Cortex of kidney (tissue), 1 donor: ENCODE results near the gene CALML6.
"Not testable (repeated sequence)": the region's sequence is repeated elsewhere in the genome, so short reads cannot be mapped to it uniquely, and the experiment has no call there.

Experiments
- DNase-seq: peaks from one replicate; lab custom pipeline; 2025; lab: John Stamatoyannopoulos, UW

Gene CALML6, protein sequence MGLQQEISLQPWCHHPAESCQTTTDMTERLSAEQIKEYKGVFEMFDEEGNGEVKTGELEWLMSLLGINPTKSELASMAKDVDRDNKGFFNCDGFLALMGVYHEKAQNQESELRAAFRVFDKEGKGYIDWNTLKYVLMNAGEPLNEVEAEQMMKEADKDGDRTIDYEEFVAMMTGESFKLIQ

DNA sequence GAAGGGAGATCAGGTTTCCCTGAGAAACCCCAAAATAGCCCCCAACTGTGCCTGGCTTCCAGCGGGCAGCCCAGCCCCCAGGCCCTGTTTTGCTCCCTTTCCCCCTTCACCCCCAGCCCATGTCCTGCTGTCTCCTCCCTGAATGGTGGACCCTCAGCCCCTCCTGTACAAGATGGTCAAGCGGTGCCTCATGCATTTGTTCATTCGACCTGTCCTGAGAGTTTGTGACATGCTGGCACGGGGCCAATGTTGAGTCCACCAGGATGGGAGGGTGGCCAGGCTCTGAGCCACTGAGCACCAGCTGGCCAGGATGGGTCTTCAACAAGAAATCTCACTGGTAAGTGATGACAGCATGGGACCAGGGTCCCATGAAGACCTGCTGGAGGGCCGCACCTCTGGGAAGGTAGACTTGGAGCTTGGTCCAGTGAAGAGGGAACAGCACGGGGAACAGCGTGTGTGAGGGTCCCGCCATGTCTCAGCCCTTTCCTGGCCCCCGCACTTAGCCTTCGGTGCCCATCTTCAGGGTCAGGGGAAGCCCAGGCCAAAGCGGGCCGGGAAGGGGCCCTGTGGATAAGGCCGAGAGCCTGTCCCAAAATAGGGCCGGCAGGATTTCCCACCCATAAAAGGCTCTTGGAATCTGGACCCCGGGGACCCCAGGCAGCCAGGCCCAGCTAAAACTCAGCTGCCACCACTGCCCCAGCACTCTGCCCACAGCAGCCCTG lies at the start of gene CALML6:
Gene CALML6 (plus strand): TSS at position 290 of the 722 bp plus-strand sequence. CDS start 21 bp downstream, at position 311.
- DNase-seq, result no peak

DNA sequence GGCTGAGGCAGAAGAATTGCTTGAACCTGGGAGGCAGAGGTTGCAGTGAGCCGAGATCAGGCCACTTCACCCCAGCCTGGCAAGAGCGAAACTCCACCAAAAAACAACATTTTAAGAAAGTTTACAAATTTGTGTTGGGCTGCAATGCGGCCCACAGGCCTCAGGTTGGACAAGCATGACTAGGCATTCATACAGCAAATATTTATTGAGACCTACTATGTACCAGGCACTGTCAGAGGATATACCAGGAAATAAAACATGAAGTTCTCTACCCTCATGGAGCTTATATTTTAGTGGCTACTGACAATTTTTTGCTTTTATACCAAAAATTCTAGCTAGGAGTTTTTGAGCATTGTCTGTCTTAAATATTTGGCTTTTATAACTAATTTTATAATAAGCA lies 47.9 kb upstream of the CALML6 start:
- no peak for DNase-seq

DNA sequence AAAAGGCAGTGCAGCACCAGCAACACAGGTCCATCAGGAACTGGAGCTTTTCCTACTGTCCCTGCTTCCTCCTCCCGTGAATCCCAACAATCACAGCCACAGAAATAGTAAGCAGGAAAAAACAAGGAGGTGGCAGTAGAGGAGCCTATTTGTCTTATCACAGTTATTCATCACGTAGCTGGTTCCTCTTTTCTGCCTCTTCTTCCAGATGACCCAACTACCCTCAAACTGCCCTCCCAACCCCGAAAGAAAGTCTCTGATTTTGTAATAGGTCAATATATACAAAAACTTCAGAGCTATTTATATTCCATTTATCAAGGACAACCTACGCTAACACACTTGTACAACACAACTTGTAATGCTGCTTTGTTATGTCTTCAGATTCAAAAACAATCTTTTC lies 45.6 kb upstream of the CALML6 start:
- no peak for DNase-seq

DNA sequence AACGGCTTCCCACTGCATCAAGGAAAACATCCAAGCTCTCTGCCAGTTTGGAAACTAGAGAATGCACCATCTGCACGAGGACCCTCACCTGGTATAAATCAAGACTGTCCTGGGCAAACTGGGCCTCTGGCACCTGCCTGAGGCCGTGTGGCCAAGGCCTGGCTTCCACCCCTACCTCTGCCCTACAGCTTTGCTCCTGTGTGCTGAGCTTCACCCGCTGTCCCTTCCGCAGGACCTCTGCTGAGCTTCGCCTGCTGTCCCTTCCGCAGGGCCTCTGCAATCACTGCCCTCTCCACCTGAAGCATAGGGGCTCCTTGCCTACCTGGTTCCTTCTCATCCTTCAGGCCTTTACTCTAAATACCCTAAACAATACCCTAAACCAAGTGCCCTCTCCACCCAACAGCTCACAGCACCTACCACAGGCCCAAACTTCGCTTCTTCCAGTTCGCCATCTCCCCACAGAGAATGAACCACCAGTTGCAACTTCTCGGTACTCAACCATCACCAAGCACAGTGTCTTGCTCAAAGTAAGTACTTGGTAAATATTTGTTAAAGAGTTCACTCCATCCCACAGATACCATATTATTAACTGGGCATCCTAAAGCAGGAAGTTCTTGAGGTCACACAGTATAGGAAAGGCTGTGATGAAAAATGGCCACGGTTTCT lies 42.6 kb upstream of the CALML6 start:
- no peak for DNase-seq

DNA sequence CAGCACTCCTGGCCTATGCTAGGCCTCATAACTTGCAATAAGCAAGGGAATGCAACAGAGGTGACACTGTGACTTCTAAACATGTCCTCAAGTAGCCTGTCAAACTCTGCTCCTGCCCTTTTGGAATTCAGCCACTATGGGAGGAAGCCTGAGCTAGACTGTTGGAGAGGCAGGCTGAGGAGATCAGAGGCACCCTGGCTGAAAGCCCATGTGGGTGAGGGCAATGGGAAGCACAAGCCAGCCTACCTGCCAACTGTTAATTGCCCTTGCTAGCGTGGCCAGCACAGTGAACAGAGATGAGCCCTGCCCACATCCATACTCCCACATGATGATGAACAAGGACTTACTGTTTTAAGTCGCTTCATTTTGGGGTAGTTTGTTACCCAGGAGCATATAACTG lies 41.9 kb upstream of the CALML6 start:
- DNase-seq, result no peak

DNA sequence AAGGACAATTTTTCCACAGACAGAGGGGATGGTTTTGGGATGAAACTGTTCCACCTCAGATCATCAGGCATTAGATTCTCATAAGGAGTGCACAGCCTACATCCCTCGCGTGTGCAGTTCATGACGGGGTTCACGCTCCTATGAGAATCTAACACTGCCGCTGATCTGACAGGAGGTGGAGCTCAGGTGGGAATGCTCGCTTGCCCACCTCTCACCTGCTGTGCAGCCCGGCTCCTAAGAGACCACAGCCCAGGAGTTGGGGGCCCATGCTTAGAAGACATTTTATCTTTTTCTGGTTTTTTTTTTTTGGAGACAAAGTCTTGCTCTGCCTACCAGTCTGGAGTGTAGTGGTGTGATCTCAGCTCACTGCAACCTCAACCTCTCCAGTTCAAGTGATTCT lies 40.2 kb upstream of the CALML6 start:
- DNase-seq, result no peak

DNA sequence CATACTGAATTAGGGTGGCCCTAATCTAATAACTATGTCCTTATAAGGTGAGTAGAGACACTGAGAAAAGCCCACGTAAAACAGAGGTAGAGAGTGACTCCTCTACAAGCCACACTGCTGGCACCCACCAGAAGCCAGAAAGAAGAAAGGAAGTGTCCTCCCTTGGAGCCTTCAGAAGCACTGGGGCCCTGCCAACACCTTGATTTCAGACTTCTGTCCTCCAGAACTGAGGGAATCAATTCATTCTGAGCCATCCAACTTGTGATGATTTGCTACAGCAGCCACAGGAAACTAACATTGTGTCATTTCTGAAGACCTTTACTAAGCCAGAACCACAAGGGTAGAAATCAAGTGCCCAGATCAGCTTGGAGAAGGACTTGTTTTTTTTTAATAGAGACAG lies 39.1 kb upstream of the CALML6 start:
- DNase-seq, result no peak

DNA sequence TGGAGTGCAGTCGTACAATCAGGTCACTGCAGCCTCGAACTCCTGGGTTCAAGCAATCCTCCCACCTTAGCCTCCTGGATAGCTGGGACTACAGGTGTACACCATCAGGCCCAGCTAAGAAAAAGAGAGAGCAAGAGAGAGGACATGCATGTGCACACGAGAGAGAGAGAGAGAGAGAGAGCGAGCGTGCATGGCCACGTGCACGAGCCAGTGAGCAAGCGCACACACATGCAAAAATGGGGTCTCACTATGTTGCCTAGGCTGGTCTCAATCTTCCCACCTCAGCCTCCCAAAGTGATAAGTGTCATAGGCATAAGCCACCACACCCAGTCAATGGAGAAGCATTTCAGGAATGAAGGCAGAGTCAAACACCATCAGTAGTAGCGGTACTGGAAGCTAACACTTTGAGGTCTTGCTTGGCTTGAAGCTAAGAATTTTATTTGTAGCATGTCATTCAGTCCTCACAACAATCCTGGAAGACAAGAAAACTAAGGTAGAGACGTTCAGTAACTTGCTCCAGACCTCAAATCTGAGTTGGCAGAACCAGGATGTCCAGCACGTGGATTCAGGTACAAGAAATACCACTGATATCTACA lies 38.6 kb upstream of the CALML6 start:
- no peak for DNase-seq

DNA sequence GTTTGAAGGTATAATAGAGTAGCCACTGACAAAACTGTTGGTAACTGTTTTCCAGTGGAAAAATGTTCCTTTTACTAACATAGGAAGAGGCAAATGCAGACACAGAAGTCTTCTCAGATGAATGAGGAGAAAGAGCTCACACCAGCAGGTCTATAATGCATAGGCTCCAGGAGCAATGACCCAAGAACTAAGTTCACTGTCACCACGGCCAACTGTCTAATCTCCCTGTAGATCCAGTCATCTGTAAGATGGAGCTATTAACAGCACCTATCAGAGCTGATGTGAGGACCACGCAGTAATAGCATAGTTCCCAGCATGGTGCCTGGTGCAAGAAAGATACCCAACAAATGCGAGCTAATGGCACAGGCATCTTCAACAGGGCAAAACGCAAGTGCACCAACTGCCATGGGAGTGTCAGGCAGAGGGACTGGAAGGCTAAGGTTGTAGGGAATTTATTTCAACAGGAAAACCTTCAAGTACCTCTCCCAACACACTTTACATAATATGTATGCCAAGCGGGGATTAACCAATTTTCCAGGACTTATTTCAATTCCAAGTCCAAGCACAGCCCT lies 37.1 kb upstream of the CALML6 start:
- no peak for DNase-seq

DNA sequence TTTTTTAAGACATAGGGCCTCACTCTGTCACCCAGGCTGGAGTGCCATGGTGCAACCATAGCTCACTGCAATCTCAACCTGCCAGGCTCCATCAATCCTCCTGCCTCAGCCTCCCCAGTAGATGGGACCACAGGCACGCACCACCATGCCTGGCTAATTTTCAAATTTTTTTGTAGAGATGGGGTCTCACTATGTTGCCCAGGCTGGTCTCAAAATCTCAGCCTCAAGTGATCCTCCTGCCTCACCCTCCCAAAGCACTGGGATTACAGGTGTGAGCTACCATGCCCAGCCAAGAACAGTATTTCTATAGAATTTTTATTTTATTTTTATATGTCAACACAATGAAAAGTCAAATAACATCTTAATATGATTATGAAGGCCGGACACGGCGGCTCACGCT lies 35.1 kb upstream of the CALML6 start:
- no peak for DNase-seq

DNA sequence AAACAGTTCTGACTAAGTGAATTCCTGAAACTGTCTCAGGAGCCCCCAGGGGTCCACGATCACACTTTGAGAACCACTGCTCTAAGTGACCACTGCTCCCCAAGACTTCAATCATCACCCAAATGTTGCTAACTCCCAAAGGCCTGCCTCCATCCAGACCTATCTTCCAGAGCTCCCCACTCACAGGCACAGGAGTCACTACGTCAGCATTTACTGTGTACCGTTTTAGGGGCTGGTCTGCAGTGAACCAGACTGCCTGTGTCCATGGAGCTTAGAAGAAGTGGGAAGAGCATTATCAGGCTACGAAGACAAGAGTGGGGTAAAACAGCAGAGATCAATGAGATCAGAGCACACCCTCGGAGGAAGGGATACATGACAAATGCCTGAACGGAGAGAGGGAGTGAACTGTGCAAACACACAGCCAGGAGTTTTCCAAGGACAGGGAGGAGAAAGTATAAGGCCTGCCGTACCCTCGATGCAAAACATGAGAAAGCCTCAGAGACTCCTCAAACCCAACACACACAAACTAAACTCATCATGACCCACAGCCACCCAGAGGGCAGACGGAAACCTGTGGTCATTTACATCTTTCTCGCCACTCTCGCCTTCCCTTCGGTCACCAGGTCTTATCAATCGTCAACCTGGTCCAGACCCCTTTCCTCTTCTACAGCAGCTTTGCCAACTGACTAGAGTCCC lies 34.3 kb upstream of the CALML6 start:
- DNase-seq, result no peak

DNA sequence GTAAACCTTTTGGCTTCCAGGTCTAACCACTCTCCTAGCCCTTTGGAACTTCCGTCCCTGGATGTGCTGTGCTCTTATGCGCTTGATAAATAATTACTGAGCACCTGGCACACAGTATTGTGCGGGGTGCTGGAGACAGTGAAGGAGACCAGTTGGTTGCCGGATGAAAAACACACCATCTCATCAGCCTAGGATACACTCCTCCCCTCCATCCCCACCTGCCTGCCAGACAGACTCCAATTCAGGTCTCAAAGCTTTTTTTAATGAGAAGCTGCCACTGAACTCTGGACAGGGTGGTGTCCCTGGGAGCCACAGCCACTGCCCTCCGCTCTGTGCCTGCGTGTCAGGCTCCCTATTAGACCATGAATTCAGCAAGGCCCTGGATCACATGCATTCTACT lies 33.3 kb upstream of the CALML6 start:
- DNase-seq, result no peak

DNA sequence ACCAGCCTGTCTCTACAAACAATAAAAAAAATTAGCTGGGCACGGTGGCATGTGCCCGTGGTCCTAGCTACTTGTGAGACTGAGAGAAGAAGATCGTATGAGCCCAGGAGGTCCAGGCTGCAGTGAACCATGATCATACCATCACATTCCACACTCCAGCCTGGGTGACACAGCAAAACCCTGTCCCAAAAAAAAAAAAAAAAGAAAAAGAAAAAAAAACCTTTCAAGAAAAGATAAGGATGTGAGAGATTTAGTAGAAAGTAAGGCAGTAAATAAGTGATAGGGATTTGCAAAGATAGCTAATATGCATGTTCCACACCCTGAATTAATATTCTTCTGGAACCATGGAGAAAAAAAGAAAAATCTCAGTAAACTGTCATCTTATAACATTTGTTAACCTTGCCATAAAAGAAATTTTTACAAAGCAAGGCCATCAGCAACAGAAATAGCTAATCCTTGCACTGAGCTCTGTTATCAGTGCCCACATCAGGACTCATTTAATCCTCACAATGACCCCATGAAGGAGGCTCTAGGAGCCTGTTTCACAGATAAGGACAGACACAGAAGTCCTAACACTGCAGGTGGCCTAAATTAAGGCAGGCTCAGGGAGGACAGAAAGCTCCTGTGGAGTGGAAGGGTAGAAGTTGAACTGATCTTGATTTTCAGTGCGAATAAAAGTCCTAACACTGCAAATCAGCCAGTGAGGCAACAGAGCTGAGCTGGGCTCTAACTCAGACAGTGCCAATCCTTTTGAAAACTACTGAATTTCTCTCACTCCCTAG lies 31.8 kb upstream of the CALML6 start:
- no peak for DNase-seq

DNA sequence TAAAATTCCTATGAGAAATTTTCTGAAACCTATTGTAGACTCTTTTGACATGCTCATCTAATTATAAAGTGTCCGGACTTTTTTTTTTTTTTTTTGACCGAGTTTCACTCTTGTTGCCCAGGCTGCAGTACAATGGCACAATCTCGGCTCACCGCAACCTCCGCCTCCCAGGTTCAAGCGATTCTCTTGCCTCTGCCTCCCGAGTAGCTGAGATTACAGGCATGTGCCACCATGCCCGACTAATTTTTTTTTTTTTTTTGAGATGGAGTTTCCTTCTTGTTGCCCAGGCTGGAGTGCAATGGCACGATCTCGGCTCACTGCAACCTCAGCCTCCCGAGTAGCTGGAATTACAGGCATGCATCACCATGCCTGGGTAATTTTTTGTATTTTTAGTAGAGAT lies 31.2 kb upstream of the CALML6 start:
- not testable (repeated sequence) for DNase-seq

DNA sequence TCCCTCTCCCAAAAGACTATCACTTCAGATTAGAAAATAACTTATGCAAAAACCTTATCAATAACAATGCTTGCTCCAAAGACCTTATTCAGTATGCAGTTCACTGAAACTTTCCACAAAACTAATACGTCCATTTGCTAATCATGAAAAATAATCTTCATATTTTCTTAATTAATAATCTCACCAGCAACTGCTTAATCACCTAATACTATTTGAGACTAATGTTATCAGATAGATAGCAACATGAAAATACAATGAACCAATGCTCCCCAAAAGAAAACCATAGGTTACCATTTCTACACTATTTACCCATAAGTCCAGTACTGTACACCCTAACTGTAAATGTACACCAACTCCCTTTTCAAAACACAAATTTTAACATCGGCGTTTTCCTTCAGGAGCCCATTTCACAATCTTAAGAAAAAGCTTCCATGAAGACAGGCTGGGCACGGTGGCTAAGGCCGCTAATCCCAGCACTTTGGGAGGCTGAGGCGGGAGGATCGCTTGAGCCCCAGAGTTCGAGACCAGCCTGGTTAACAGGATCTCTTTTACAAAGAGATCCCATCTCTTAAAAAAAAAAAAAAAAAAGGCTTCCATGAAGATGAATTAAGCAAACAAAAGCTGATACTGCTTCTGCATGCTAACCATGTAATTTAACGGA lies 25.8 kb upstream of the CALML6 start:
- no peak for DNase-seq

DNA sequence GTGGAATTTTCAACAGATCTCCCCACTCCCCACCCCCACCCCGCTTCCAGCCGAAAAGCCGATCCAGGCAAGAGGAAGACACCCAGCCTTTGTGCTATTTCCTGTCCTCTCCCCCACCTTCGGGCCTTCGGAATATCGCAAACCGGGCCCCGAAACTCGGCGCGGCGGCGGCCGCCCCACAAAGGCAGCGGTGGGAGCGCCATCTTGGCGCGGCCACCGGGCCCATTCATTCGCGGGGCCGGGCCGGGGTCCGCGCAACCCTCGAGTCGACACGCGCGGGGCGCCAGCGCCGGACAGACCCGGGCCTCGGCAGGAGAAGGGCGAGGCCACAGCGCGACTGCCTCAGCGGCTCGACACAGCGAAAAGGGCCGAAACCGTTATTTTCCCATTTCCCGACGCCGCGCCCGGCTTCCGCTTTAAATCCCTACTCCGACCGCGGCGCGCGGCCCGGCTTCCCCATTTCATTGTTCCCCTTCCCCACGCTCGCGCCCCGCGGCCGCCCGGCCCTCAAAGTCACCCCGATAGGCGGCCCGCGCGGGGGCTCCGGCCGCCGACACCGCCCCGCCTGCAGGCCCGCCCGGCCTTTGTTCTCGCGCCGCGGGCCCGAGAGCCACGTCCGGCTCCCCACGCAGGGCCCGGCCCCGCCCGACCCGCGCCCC lies 25.1 kb upstream of the CALML6 start:
- no peak for DNase-seq

DNA sequence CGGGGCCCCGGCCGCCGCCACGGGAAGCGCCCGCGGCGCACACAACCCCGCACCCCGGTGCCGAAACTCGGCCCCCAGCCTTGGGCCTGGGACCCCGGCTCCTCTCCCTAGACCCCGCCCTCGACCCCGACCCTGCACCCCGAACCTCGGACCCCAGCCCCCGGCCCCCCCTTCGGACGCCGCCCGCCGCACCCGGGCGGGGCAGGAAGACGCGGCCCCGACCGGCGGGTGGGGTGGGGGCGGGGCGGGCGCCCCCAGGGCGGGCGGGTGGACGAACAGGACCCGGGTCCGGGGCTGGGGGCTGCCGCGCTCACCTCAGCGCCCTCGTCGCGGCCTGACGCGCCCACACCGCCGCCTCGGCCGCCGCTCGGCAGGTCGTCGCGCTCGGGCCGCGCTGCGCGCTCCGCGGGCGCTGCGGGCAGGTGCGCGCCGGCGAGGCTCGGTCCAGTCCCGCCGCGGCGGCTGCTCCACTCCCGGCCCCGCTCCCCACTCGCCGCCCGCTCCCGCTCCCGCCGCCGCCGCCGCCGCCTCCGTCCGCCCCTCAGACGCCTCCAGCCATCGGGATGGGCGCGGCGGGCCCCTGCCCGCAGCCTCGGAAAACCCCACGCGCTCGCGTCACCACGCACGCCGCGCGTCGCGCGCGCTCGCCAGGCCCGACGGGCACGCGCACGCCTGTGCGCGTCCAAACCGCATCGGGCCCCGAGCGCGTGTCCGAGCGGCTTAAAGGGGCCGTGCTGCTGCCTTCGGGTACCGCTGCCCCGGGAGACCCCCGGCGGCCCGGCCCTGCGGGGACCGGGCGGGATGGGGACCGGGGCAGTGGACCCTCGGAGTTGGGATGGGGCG lies 24.3 kb upstream of the CALML6 start, which contains the start of gene GNB1:
Gene GNB1 (minus strand): TSS at position 582 of the 843 bp plus-strand sequence. CDS start 65,634 bp downstream, outside the sequence.
- DNase-seq, result no peak

DNA sequence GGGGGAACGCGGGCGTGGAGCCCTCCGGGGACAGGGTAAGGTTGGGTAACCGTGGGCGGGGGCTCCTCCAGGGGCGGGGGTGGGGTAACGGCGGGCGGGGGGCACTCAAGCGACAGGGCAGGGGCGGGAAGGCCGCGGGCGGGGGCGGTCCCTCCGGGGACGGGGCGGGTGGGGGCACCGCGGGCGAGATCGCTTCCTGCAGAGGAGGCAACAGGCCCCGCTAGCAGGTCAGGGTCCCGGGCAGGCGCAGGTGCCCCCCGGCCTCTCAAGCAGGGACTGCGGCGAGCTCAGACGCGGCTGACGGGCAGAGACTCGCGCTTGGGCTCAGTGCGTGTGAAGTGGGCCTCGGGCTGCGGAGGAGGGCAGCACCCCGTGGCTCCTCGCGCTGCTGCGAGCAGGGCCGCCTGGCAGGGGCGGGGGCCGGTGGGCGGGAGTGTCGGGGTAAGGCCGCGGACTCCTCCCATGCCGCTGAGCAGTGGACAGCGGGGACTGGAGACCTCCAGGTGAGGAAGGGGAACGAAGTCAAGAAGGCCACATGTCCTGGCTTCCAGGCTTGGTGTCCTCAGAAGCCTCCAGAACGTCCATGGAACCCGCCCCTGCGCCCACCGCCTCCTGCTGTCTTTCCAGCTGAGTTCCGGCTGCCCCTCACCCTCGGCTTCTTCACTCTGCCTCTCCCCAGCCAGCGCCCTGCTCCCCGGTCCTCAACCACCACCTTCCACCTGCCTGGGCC lies 23.5 kb upstream of the CALML6 start:
- no peak for DNase-seq
